Measurements from ENCODE around the gene NELFB.

NELFB gene

GRCh38 chr9:137224830-137225694, 30.1 kb upstream of the NELFB start, which contains the start of gene CYSRT1:
CYSRT1 (plus strand) TSS chr9:137225174; CDS start chr9:137225622, 448 bp downstream.
- peak within 1 kb of the TSS; percentile 84 for H3K4me3 ChIP-seq (ENCODE audit: low read length)
- DNase-seq (ENCODE audit: low read depth), result no peak
- TF ChIP-seq, protein P1, sequence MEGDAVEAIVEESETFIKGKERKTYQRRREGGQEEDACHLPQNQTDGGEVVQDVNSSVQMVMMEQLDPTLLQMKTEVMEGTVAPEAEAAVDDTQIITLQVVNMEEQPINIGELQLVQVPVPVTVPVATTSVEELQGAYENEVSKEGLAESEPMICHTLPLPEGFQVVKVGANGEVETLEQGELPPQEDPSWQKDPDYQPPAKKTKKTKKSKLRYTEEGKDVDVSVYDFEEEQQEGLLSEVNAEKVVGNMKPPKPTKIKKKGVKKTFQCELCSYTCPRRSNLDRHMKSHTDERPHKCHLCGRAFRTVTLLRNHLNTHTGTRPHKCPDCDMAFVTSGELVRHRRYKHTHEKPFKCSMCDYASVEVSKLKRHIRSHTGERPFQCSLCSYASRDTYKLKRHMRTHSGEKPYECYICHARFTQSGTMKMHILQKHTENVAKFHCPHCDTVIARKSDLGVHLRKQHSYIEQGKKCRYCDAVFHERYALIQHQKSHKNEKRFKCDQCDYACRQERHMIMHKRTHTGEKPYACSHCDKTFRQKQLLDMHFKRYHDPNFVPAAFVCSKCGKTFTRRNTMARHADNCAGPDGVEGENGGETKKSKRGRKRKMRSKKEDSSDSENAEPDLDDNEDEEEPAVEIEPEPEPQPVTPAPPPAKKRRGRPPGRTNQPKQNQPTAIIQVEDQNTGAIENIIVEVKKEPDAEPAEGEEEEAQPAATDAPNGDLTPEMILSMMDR (conservative IDR thresholded peaks at IDR 0.05; ENCODE audit: low read length), result no peak

DNA sequence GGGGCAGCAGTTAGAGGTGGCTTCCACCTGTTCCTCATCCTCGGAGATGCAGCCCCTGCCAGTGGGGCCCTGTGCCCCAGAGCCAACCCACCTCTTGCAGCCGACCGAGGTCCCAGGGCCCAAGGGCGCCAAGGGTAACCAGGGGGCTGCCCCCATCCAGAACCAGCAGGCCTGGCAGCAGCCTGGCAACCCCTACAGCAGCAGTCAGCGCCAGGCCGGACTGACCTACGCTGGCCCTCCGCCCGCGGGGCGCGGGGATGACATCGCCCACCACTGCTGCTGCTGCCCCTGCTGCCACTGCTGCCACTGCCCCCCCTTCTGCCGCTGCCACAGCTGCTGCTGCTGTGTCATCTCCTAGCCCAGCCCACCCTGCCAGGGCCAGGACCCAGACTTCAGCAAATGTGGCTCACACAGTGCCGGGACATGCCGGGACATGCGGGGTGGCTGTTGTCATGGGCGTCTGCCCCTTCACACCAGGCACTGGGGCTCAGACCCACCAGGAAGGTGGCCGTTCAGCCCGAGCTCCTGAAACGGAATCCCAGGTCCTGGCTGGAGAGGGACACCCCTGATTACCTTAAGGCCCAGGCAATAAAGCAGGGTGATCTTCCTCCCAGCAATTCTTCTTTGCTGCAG, 29.3 kb upstream of the NELFB start:
- TF ChIP-seq, protein P1 (conservative IDR thresholded peaks at IDR 0.05; ENCODE audit: low read length), result no peak
- no peak for DNase-seq (ENCODE audit: low read depth)
- H3K4me3 ChIP-seq (ENCODE audit: low read length), result no peak overlapping the region

GRCh38 chr9:137226338-137227053, 28.6 kb upstream of the NELFB start:
- TF ChIP-seq, protein P1 (conservative IDR thresholded peaks at IDR 0.05; ENCODE audit: low read length), result no peak
- no peak overlapping the region for H3K4me3 ChIP-seq (ENCODE audit: low read length)
- DNase-seq (ENCODE audit: low read depth), result no peak

GRCh38 chr9:137227054-137227852, 27.9 kb upstream of the NELFB start, which contains the start of gene RNF224:
RNF224 (plus strand) TSS chr9:137227502; CDS start chr9:137228336, 834 bp downstream.
- TF ChIP-seq, protein P1 (conservative IDR thresholded peaks at IDR 0.05; ENCODE audit: low read length), result peak; percentile 79
- H3K4me3 ChIP-seq (ENCODE audit: low read length), result no peak within 1 kb of the TSS
- DNase-seq (ENCODE audit: low read depth), result peak; percentile 54

GRCh38 chr9:137227853-137228505, 27.1 kb upstream of the NELFB start:
- no peak for DNase-seq (ENCODE audit: low read depth)
- TF ChIP-seq, protein P1 (conservative IDR thresholded peaks at IDR 0.05; ENCODE audit: low read length), result no peak
- H3K4me3 ChIP-seq (ENCODE audit: low read length), result no peak overlapping the region

DNA sequence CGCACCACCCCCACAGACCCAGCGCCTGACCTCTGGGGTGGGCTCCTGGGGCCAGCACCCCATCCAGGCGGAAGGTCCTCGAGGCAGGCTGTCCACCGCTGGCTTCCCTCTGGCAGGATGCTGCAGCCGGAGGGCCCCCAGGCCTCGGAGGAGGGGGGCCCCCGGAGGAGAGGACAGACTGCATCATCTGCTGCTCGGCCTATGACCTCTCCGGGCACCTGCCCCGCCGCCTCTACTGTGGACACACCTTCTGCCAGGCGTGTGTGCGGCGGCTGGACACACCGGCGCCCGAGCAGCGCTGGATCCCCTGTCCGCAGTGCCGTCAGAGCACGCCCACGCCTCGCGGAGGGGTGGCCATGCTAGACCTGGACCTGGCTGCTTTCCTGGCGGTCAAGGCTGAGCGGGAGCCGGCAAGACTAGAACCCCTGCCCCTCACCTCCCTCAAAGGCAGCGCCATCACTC, 26.6 kb upstream of the NELFB start:
- no peak overlapping the region for H3K4me3 ChIP-seq (ENCODE audit: low read length)
- TF ChIP-seq, protein P1 (conservative IDR thresholded peaks at IDR 0.05; ENCODE audit: low read length), result no peak
- DNase-seq (ENCODE audit: low read depth), result no peak
